K562 (cell line): ENCODE measurements around the gene ZNF121. TPM values are rescaled to one million over a fixed set of nuclear protein-coding genes. Genes with fewer than 3 reads are reported as not detected.

ENCODE experiments used
- BMI1 ChIP-seq: fragments of 150-350 bp; IDR thresholded peaks from 2 replicates; pipeline ENCODE4 v1.6.1; 2014; ENCODE audit warnings: low read length
- CBX1 ChIP-seq: sonication (generic); IDR thresholded peaks from 2 replicates; pipeline ENCODE4 v1.6.1; 2016; ENCODE audit warnings: antibody characterized with exemption, low read depth, mild to moderate bottlenecking
- CSDE1 ChIP-seq, 2 experiments: fragments of 450-650 bp; IDR thresholded peaks; 2 replicates each; pipeline ENCODE4 v1.6.1; 2016; ENCODE audit warnings: mild to moderate bottlenecking in 1 of 2
- E2F3 ChIP-seq: fragments of 250-450 bp; sonication (Bioruptor Pico); IDR thresholded peaks from 2 replicates; pipeline ENCODE4 v1.4.0; 2020; ENCODE audit warnings: mild to moderate bottlenecking
- GABPA ChIP-seq: fragments of 200-800 bp; sonication (Bioruptor generic); conservative IDR thresholded peaks from 2 replicates; pipeline ENCODE4 v1.6.1; 2016; ENCODE audit warnings: low read depth, missing genetic modification characterization, missing compliant biosample characterization
- GATAD2A ChIP-seq: fragments of 450-650 bp; IDR thresholded peaks from 2 replicates; pipeline ENCODE4 v1.6.1; 2017
- HEY1 ChIP-seq: fragments of 250-450 bp; sonication (Bioruptor Pico); IDR thresholded peaks from 2 replicates; pipeline ENCODE4 v1.5.0; 2020; ENCODE audit warnings: mild to moderate bottlenecking, moderate library complexity, borderline replicate concordance
- L3MBTL2 ChIP-seq: fragments of 450-650 bp; IDR thresholded peaks from 2 replicates; pipeline ENCODE4 v1.6.1; 2016; ENCODE audit warnings: mild to moderate bottlenecking, moderate library complexity
- MAFG ChIP-seq: fragments of 450-650 bp; conservative IDR thresholded peaks from 2 replicates; pipeline ENCODE4 v1.6.1; 2016; ENCODE audit warnings: missing genetic modification characterization, missing compliant biosample characterization
- MCM2 ChIP-seq: fragments of 450-650 bp; IDR thresholded peaks from 2 replicates; pipeline ENCODE4 v1.6.1; 2017; ENCODE audit warnings: low read depth, mild to moderate bottlenecking
- MTA3 ChIP-seq: fragments of 450-650 bp; formaldehyde crosslinking; IDR thresholded peaks from 2 replicates; pipeline ENCODE4 v1.6.1; 2017; ENCODE audit warnings: mild to moderate bottlenecking, borderline replicate concordance
- MYBL2 ChIP-seq, 2 experiments: fragments of 450-650 bp in 1 of 2; sonication (generic) in 1 of 2; formaldehyde crosslinking in 1 of 2; IDR thresholded peaks; 2 replicates each; pipeline versions ENCODE4 v1.6.1 to v1.8.1; 2017 to 2022; ENCODE audit warnings: borderline replicate concordance in 1 of 2, inconsistent platforms in 1 of 2, low read depth in 1 of 2, mild to moderate bottlenecking in 1 of 2, missing genetic modification reagents in 1 of 2, moderate library complexity in 1 of 2
- NCOA6 ChIP-seq: fragments of 450-650 bp; IDR thresholded peaks from 2 replicates; pipeline ENCODE4 v1.6.1; 2017; ENCODE audit warnings: mild to moderate bottlenecking
- PBX2 ChIP-seq, 2 experiments: IDR thresholded peaks in 1 of 2; conservative IDR thresholded peaks in 1 of 2; 2 replicates each; pipeline ENCODE4 v1.6.1; 2016; ENCODE audit warnings: low read depth in 2 of 2, mild to moderate bottlenecking in 1 of 2, missing compliant biosample characterization in 1 of 2, missing genetic modification characterization in 1 of 2, moderate library complexity in 1 of 2
- RBBP5 ChIP-seq: fragments of 200-600 bp; sonication (generic); IDR thresholded peaks from 2 replicates; pipeline ENCODE4 v1.6.1; 2012; ENCODE audit warnings: borderline replicate concordance, mild to moderate bottlenecking, low read length, control low read depth, inconsistent platforms; ENCODE audit not compliant: insufficient read depth, poor library complexity, severe bottlenecking
- RFX1 ChIP-seq: fragments of 450-650 bp; IDR thresholded peaks from 2 replicates; pipeline ENCODE4 v1.6.1; 2016; ENCODE audit warnings: mild to moderate bottlenecking, moderate library complexity
- TCF7 ChIP-seq: sonication (generic); IDR thresholded peaks from 2 replicates; pipeline ENCODE4 v1.6.1; 2016; ENCODE audit warnings: antibody characterized with exemption, borderline replicate concordance
- TCFL5 ChIP-seq: fragments of 250-450 bp; sonication (Bioruptor Pico); conservative IDR thresholded peaks from 2 replicates; pipeline ENCODE4 v1.6.1; 2021; ENCODE audit warnings: mild to moderate bottlenecking, moderate library complexity, matching md5 sums
- U2AF1 ChIP-seq: fragments of 200-400 bp; formaldehyde crosslinking; optimal IDR thresholded peaks from 2 replicates; pipeline ENCODE3; 2017; ENCODE audit warnings: mild to moderate bottlenecking, low read depth, low read length, moderate library complexity
- ZBTB34 ChIP-seq: fragments of 250-450 bp; sonication (Bioruptor Pico); IDR thresholded peaks from 2 replicates; pipeline ENCODE4 v1.8.0; 2021; ENCODE audit warnings: mild to moderate bottlenecking, moderate library complexity
- ZBTB9 ChIP-seq: fragments of 450-650 bp; formaldehyde crosslinking; IDR thresholded peaks from 2 replicates; pipeline ENCODE4 v1.4.0; 2020; ENCODE audit warnings: mild to moderate bottlenecking, moderate library complexity
- ZC3H8 ChIP-seq: fragments of 450-650 bp; IDR thresholded peaks from 2 replicates; pipeline ENCODE4 v1.6.1; 2017
- ZNF239 ChIP-seq: fragments of 250-450 bp; sonication (Bioruptor Pico); IDR thresholded peaks from 2 replicates; pipeline ENCODE4 v1.4.0; 2020; ENCODE audit warnings: mild to moderate bottlenecking
- ZSCAN32 ChIP-seq: fragments of 450-650 bp; formaldehyde crosslinking; IDR thresholded peaks from 2 replicates; pipeline ENCODE4 v1.4.0; 2020; ENCODE audit warnings: mild to moderate bottlenecking, moderate library complexity
- polyA plus RNA-seq, 8 experiments: library from polyadenylated mRNA; depleted of rRNA in 4 of 8; stranded (reverse) in 5 of 8; unstranded in 3 of 8; fragments of >200 nt; fragmentation: Nextera tagmentation in 2 of 8; fragmentation: Illumina TruSeq in 1 of 8; extraction: Ambion mirVana in 2 of 8; extraction: Trizol in 1 of 8; gene quantifications; 2 replicates each; pipeline versions ENCODE4 v1.2.1 to v1.2.3, GENCODE V29; 2011 to 2014; ENCODE audit warnings: inconsistent platforms in 1 of 8, missing spikeins in 1 of 8
- total RNA-seq, 7 experiments: library from RNA; depleted of rRNA in 6 of 7; stranded (reverse); fragments of >200 nt in 6 of 7; fragmentation: Illumina TruSeq in 2 of 7; extraction: Trizol in 2 of 7; gene quantifications; 2 replicates each; pipeline versions ENCODE4 v1.2.1 to v1.2.3, GENCODE V29; 2011 to 2021; ENCODE audit warnings: low replicate concordance in 1 of 7

The ZNF121 gene
- total and polyA plus RNA-seq, 9 of the 15 experiments (the other 6 are each of a cell fraction or from before 2014, with no cell fraction given): 14.6 to 115 (median 33.4) TPM

- TF ChIP-seq U2AF1 (no peak), TCFL5 (no peak), ZC3H8 (0 out of 2 replicates have a peak, but pooled peaks have one; percentile 69), MCM2 (no peak), CBX1 (peak; percentile 38; the same call in 1 of the 2 replicates), MYBL2 (IDR thresholded peaks at IDR 0.05; ENCODE audit: low read depth) (no peak), MYBL2 (CRISPR knock-in tag; IDR thresholded peaks at IDR 0.05; ENCODE audit: borderline replicate concordance) (no peak), MTA3 (0 out of 2 replicates have a peak, but pooled peaks have one; percentile 61), BMI1 (no peak), HEY1 (no peak), PBX2 (CRISPR knock-in tag; IDR thresholded peaks at IDR 0.05; ENCODE audit: low read depth) (no peak), PBX2 (tag; conservative IDR thresholded peaks at IDR 0.05; ENCODE audit: low read depth) (no peak), TCF7 (no peak), MAFG (tag) (no peak), L3MBTL2 (peak; percentile 78), E2F3 (CRISPR knock-in tag) (no peak), ZBTB34 (CRISPR knock-in tag) (no peak), ZBTB9 (CRISPR knock-in tag) (no peak), GABPA (tag) (peak; percentile 97), RBBP5 (peak; percentile 68), CSDE1 (IDR thresholded peaks at IDR 0.05) (peak in 1 of 2 experiments; percentile 68; a peak in 2 of 4 replicates), NCOA6 (no peak), GATAD2A (no peak), ZSCAN32 (CRISPR knock-in tag) (no peak), ZNF239 (CRISPR knock-in tag) (no peak), RFX1 (no peak)
Observed at GRCh38 chr19:9621156-9622037, 37.1 kb upstream of the ZNF121 start, which contains the start of gene ZNF561 (continued).
